ENCODE results near the gene INPP4A.

DNA sequence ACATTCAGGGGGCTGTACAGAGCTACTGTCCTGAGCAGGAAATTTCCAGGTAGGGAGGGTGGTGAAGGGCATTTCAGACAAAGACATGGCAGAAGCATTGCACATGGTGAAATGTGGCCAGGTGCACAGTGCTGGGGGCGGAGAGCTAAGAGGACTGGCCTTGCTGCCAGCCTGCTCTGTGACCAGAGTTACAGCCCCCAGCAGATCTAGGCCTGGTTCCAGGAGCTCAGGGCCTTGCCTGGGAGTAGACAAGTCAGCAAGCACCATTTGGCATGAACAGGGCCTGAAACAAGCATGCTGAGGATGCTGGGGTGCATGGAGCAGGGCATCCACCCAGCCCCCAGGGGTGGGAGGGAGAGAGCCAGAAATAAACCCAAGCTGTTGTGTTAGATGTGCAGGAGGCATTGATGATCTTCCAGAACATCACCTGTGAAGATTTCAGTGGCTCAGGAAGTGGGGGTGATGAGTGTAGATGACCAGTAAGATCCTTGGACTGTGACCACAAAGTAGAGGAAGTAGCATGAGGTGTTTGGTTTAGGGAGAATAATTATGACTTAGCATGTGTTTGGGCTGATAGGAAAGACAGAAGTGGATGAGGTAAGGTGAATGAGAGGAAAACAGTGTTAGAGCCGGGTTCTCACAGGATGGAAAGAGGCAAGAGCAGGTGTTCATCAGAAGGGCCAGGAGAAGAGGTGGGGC is 102.6 kb downstream of the INPP4A start:
- TF ChIP-seq ARNTL (CRISPR knock-in tag; IDR thresholded peaks at IDR 0.05; ENCODE audit: borderline replicate concordance, low read depth) = no peak
- TF ChIP-seq, protein P1, sequence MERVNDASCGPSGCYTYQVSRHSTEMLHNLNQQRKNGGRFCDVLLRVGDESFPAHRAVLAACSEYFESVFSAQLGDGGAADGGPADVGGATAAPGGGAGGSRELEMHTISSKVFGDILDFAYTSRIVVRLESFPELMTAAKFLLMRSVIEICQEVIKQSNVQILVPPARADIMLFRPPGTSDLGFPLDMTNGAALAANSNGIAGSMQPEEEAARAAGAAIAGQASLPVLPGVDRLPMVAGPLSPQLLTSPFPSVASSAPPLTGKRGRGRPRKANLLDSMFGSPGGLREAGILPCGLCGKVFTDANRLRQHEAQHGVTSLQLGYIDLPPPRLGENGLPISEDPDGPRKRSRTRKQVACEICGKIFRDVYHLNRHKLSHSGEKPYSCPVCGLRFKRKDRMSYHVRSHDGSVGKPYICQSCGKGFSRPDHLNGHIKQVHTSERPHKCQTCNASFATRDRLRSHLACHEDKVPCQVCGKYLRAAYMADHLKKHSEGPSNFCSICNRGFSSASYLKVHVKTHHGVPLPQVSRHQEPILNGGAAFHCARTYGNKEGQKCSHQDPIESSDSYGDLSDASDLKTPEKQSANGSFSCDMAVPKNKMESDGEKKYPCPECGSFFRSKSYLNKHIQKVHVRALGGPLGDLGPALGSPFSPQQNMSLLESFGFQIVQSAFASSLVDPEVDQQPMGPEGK (CRISPR knock-in tag; IDR thresholded peaks at IDR 0.05; ENCODE audit: borderline replicate concordance) = no peak
- TF ChIP-seq, protein P2, sequence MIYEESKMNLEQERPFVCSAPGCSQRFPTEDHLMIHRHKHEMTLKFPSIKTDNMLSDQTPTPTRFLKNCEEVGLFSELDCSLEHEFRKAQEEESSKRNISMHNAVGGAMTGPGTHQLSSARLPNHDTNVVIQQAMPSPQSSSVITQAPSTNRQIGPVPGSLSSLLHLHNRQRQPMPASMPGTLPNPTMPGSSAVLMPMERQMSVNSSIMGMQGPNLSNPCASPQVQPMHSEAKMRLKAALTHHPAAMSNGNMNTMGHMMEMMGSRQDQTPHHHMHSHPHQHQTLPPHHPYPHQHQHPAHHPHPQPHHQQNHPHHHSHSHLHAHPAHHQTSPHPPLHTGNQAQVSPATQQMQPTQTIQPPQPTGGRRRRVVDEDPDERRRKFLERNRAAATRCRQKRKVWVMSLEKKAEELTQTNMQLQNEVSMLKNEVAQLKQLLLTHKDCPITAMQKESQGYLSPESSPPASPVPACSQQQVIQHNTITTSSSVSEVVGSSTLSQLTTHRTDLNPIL (CRISPR knock-in tag; IDR thresholded peaks at IDR 0.05; ENCODE audit: low read depth) = no peak
- no peak for TF ChIP-seq RARB (CRISPR knock-in tag; IDR thresholded peaks at IDR 0.05)
- no peak for TF ChIP-seq TCF4 (CRISPR knock-in tag; IDR thresholded peaks at IDR 0.05; ENCODE audit: borderline replicate concordance)
- no peak for TF ChIP-seq ZNF565 (CRISPR knock-in tag; conservative IDR thresholded peaks at IDR 0.05; ENCODE audit: low read depth)
- TF ChIP-seq, protein P3, sequence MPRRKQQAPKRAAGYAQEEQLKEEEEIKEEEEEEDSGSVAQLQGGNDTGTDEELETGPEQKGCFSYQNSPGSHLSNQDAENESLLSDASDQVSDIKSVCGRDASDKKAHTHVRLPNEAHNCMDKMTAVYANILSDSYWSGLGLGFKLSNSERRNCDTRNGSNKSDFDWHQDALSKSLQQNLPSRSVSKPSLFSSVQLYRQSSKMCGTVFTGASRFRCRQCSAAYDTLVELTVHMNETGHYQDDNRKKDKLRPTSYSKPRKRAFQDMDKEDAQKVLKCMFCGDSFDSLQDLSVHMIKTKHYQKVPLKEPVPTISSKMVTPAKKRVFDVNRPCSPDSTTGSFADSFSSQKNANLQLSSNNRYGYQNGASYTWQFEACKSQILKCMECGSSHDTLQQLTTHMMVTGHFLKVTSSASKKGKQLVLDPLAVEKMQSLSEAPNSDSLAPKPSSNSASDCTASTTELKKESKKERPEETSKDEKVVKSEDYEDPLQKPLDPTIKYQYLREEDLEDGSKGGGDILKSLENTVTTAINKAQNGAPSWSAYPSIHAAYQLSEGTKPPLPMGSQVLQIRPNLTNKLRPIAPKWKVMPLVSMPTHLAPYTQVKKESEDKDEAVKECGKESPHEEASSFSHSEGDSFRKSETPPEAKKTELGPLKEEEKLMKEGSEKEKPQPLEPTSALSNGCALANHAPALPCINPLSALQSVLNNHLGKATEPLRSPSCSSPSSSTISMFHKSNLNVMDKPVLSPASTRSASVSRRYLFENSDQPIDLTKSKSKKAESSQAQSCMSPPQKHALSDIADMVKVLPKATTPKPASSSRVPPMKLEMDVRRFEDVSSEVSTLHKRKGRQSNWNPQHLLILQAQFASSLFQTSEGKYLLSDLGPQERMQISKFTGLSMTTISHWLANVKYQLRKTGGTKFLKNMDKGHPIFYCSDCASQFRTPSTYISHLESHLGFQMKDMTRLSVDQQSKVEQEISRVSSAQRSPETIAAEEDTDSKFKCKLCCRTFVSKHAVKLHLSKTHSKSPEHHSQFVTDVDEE (CRISPR knock-in tag; IDR thresholded peaks at IDR 0.05) = no peak
- no peak for TF ChIP-seq ISL1 (CRISPR knock-in tag; IDR thresholded peaks at IDR 0.05)
- TF ChIP-seq SNAI2 (CRISPR knock-in tag; IDR thresholded peaks at IDR 0.05) = no peak

Measured in SK-N-SH treated with all-trans-retinoic acid at 6 μM for 48 hours (cell line).